SK-N-SH (cell line): ENCODE results near the gene PLB1.

Experiments used
- CTCF ChIP-seq: fragments of 200-600 bp; sonication (generic); IDR thresholded peaks from 2 replicates; pipeline ENCODE4 v1.6.1; 2017; ENCODE audit warnings: antibody characterized with exemption, mild to moderate bottlenecking, moderate library complexity
- GABPA ChIP-seq: IDR thresholded peaks from 2 replicates; pipeline ENCODE4 v1.4.0; 2012; ENCODE audit warnings: low read depth, mild to moderate bottlenecking
- MAX ChIP-seq: IDR thresholded peaks from 2 replicates; pipeline ENCODE4 v1.4.0; 2012; ENCODE audit warnings: low read depth
- NFIC ChIP-seq: IDR thresholded peaks from 2 replicates; pipeline ENCODE4 v1.4.0; 2012; ENCODE audit warnings: borderline replicate concordance
- POLR2AphosphoS5 ChIP-seq: IDR thresholded peaks from 2 replicates; pipeline ENCODE4 v1.6.1; 2012; ENCODE audit warnings: low read depth, low read length
- RAD21 ChIP-seq: IDR thresholded peaks from 2 replicates; pipeline ENCODE4 v1.6.1; 2012; ENCODE audit warnings: mild to moderate bottlenecking, low read length
- REST ChIP-seq: IDR thresholded peaks from 2 replicates; pipeline ENCODE4 v1.6.1; 2012; ENCODE audit warnings: mild to moderate bottlenecking, low read depth, low read length, moderate library complexity
- RFX5 ChIP-seq: IDR thresholded peaks from 2 replicates; pipeline ENCODE4 v1.6.1; 2012; ENCODE audit warnings: mild to moderate bottlenecking, improper control_type of control experiment, low read length
- RXRA ChIP-seq: IDR thresholded peaks from 2 replicates; pipeline ENCODE4 v1.4.0; 2012; ENCODE audit warnings: low read depth, mild to moderate bottlenecking, borderline replicate concordance
- SIN3A ChIP-seq: IDR thresholded peaks from 2 replicates; pipeline ENCODE4 v1.6.1; 2012; ENCODE audit warnings: low read depth, mild to moderate bottlenecking, low read length, moderate library complexity, borderline replicate concordance
- SMC3 ChIP-seq: IDR thresholded peaks from 2 replicates; pipeline ENCODE4 v1.6.1; 2012; ENCODE audit warnings: low read depth, low read length, improper control_type of control experiment
- TEAD4 ChIP-seq: IDR thresholded peaks from 2 replicates; pipeline ENCODE4 v1.4.0; 2012; ENCODE audit warnings: mild to moderate bottlenecking, borderline replicate concordance; ENCODE audit not compliant: insufficient read depth
- USF1 ChIP-seq: IDR thresholded peaks from 2 replicates; pipeline ENCODE4 v1.4.0; 2012; ENCODE audit warnings: low read depth, borderline replicate concordance
- ZBTB33 ChIP-seq: IDR thresholded peaks from 2 replicates; pipeline ENCODE4 v1.4.0; 2012; ENCODE audit warnings: low read depth, borderline replicate concordance

- no peak for TF ChIP-seq CTCF
- no peak for TF ChIP-seq USF1
- TF ChIP-seq TEAD4: no peak
- no peak for TF ChIP-seq RAD21
- TF ChIP-seq NFIC: no peak
- no peak for TF ChIP-seq GABPA
- no peak for TF ChIP-seq MAX
- no peak for TF ChIP-seq POLR2AphosphoS5
- no peak for TF ChIP-seq ZBTB33
- TF ChIP-seq REST: no peak
- no peak for TF ChIP-seq RFX5
- TF ChIP-seq SMC3: no peak
- no peak for TF ChIP-seq SIN3A
- no peak for TF ChIP-seq RXRA
These were observed 173.0 kb downstream of the PLB1 start for GRCh38 chr2:28668880-28669279.
